Stimulated activated CD4-positive, alpha-beta T cell treated with anti-CD3 and anti-CD28 coated beads, Interleukin-4, amount 100 ng/mL, for 24 hours (primary cell): ENCODE measurements around the gene SEMA5A.

Experiments
- DNase-seq: peaks from one replicate; pipeline ENCODE4 v3.0.0-alpha.2; 2020

SEMA5A gene

GRCh38 chr5:9192266-9192665, 353.6 kb downstream of the SEMA5A start:
- DNase-seq: no peak

GRCh38 chr5:9189681-9190080, 356.2 kb downstream of the SEMA5A start:
- no peak for DNase-seq

GRCh38 chr5:9188956-9189355, 356.9 kb downstream of the SEMA5A start:
- DNase-seq: no peak

GRCh38 chr5:9188131-9188530, 357.7 kb downstream of the SEMA5A start:
- no peak for DNase-seq

- no peak for DNase-seq
Observed at GRCh38 chr5:9187614-9188013, 358.3 kb downstream of the SEMA5A start.

- DNase-seq: no peak
Observed at GRCh38 chr5:9186069-9186468, 359.8 kb downstream of the SEMA5A start.

- DNase-seq: no peak
Observed at GRCh38 chr5:9183992-9184391, 361.9 kb downstream of the SEMA5A start.

GRCh38 chr5:9182899-9183695, 362.8 kb downstream of the SEMA5A start:
- no peak for DNase-seq

GRCh38 chr5:9176641-9177040, 369.2 kb downstream of the SEMA5A start:
- no peak for DNase-seq

- no peak for DNase-seq
Observed at GRCh38 chr5:9174446-9174845, 371.4 kb downstream of the SEMA5A start.

GRCh38 chr5:9173281-9174048, 372.4 kb downstream of the SEMA5A start:
- no peak for DNase-seq

GRCh38 chr5:9170026-9170425, 375.8 kb downstream of the SEMA5A start:
- DNase-seq: no peak

GRCh38 chr5:9169557-9169902, 376.3 kb downstream of the SEMA5A start:
- no peak for DNase-seq

- no peak for DNase-seq
Observed at GRCh38 chr5:9168791-9169556, 376.9 kb downstream of the SEMA5A start.

GRCh38 chr5:9166202-9167112, 379.4 kb downstream of the SEMA5A start:
- no peak for DNase-seq

GRCh38 chr5:9165546-9165945, 380.3 kb downstream of the SEMA5A start:
- no peak for DNase-seq

- no peak for DNase-seq
Observed at GRCh38 chr5:9160747-9161146, 385.1 kb downstream of the SEMA5A start.

- DNase-seq: no peak
Observed at GRCh38 chr5:9157811-9158210, 388.1 kb downstream of the SEMA5A start.

GRCh38 chr5:9157020-9157419, 388.9 kb downstream of the SEMA5A start:
- no peak for DNase-seq

GRCh38 chr5:9156282-9156681, 389.6 kb downstream of the SEMA5A start:
- no peak for DNase-seq

- DNase-seq: no peak
Observed at GRCh38 chr5:9151684-9152427, 394.0 kb downstream of the SEMA5A start.

- DNase-seq: no peak
Observed at GRCh38 chr5:9149988-9150387, 395.9 kb downstream of the SEMA5A start.
